Measurements from ENCODE around the gene DPP3. TPM values are rescaled to one million over a fixed set of nuclear protein-coding genes. Genes with fewer than 3 reads are reported as not detected.
"Not testable (repeated sequence)": the region's sequence is repeated elsewhere in the genome, so short reads cannot be mapped to it uniquely, and the experiment has no call there.

Gene DPP3
- total RNA-seq, 4 donors from 2014 or later = 17.8 to 33.3 (median 20.2) TPM

- Histone ChIP-seq H3K27me3 (no peaks in the 10 kb centered on the region), H3K4me1 (peaks cover 28 to 38% (median 34%) of the 10 kb centered on the region in 4 donors), H3K36me3 (peaks cover 0 to 61% (median 46%) of the 10 kb centered on the region in 4 donors), H3K9me3 (no peaks in the 10 kb centered on the region), H3K27ac (replicated peaks in 1 of 4) (no peak overlapping the region), H3K4me3 (no peak overlapping the region)
- 95% methylated on average over 4 of the region's 4 CpGs for WGBS
- no peak for DNase-seq (ENCODE audit: extremely low spot score)
- TF ChIP-seq POLR2A (IDR thresholded peaks at IDR 0.05; ENCODE audit: low read depth) (no peak), CTCF (IDR thresholded peaks at IDR 0.05) (no peak), EP300 (IDR thresholded peaks at IDR 0.05) (no peak), POLR2AphosphoS5 (IDR thresholded peaks at IDR 0.05) (no peak)
- intact Hi-C loops (cut with DNase I) = no loop called here
These were observed 61.7 kb downstream of the DPP3 start for GRCh38 chr11:66541892-66542291.

GRCh38 chr11:66542362-66542761, 62.1 kb downstream of the DPP3 start:
- 71% methylated on average over 10 of the region's 10 CpGs for WGBS
- no peak for DNase-seq (ENCODE audit: extremely low spot score)
- H3K27me3 ChIP-seq = no peaks in the 10 kb centered on the region
- TF ChIP-seq POLR2A (IDR thresholded peaks at IDR 0.05; ENCODE audit: low read depth) = no peak
- no peak for TF ChIP-seq CTCF (IDR thresholded peaks at IDR 0.05)
- TF ChIP-seq POLR2AphosphoS5 (IDR thresholded peaks at IDR 0.05) = no peak
- no peak for TF ChIP-seq EP300 (IDR thresholded peaks at IDR 0.05)
- H3K4me3 ChIP-seq = no peak overlapping the region
- no peak overlapping the region for H3K27ac ChIP-seq (replicated peaks in 1 of 4)
- H3K4me1 ChIP-seq = peaks cover 28 to 40% (median 38%) of the 10 kb centered on the region in 4 donors
- H3K9me3 ChIP-seq = no peaks in the 10 kb centered on the region
- H3K36me3 ChIP-seq = peaks cover 0 to 56% (median 41%) of the 10 kb centered on the region in 4 donors
- intact Hi-C loops (cut with DNase I) = no loop called here

DNA sequence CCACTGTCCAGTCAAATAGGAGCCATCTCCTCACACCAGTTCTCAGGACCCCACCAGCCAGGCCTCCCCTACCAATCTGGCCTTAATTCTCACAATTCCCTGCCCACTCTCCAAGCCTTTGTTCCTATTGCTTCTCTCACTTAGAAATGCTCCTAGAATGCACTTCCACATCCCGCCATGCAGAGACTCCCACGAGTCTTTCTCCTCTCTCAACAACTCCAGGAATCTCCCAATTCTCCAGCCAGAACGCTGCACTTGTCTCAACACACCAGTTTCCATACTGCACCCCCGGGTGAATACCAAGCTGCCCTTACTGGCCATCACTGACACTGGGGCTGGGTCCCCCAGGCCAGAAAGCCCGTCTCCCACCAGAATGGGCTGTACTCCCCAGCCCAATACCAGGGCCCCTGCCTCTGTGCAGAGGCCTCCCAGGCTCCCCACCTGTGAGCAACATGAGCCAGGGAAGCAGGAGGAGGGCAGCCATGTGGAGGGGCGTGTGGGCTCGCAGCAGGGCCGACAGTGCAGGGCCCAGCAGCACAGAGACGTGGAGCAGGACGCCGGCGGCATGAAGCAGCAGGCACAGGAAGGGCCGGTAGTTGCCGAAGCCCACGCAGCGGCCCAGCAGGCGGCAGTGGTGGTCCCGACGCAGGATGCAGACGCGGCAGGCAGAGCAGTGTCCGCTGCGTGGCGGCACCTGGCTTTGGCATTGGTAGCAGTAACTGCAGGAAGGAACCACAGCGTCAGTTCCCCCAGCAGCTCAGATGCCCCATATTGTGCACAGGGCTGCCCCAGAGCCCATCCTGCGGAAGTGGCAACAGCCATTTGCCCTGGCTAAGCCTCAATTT, 63.3 kb downstream of the DPP3 start:
- peak overlapping the region in 3 of 4 donors; percentile 16 to 56 (median 31) for H3K27ac ChIP-seq (replicated peaks in 1 of 4)

GRCh38 chr11:66544952-66545351, 64.7 kb downstream of the DPP3 start:
- H3K4me1 ChIP-seq = peaks cover 28 to 48% (median 38%) of the 10 kb centered on the region in 4 donors
- H3K27ac ChIP-seq (replicated peaks in 1 of 4); DNase-seq (ENCODE audit: extremely low spot score); H3K9me3 ChIP-seq; H3K27me3 ChIP-seq; intact Hi-C loops (cut with DNase I): not testable (repeated sequence)
- H3K4me3 ChIP-seq = peak overlapping the region; percentile 78 to 83 (median 82)
- H3K36me3 ChIP-seq = peaks cover 0 to 36% (median 25%) of the 10 kb centered on the region in 4 donors
- WGBS = 70% methylated on average over 14 of the region's 14 CpGs

More for the DNA sequence above, 63.3 kb downstream of the DPP3 start:
- Histone ChIP-seq H3K4me3 (peak overlapping the region in 1 of 4 donors; percentile 3), H3K9me3 (no peaks in the 10 kb centered on the region), H3K27me3 (no peaks in the 10 kb centered on the region), H3K4me1 (peaks cover 28 to 48% (median 38%) of the 10 kb centered on the region in 4 donors), H3K36me3 (peaks cover 0 to 50% (median 40%) of the 10 kb centered on the region in 4 donors)
- intact Hi-C loops (cut with DNase I) = no loop called here
- no peak for DNase-seq (ENCODE audit: extremely low spot score)
- TF ChIP-seq CTCF (IDR thresholded peaks at IDR 0.05) (peak; percentile 19 to 49 (median 29)), POLR2A (IDR thresholded peaks at IDR 0.05; ENCODE audit: low read depth) (no peak), POLR2AphosphoS5 (IDR thresholded peaks at IDR 0.05) (peak in 1 of 2 donors; percentile 43)
- 50% methylated on average over 8 of the region's 26 CpGs for WGBS

DNA sequence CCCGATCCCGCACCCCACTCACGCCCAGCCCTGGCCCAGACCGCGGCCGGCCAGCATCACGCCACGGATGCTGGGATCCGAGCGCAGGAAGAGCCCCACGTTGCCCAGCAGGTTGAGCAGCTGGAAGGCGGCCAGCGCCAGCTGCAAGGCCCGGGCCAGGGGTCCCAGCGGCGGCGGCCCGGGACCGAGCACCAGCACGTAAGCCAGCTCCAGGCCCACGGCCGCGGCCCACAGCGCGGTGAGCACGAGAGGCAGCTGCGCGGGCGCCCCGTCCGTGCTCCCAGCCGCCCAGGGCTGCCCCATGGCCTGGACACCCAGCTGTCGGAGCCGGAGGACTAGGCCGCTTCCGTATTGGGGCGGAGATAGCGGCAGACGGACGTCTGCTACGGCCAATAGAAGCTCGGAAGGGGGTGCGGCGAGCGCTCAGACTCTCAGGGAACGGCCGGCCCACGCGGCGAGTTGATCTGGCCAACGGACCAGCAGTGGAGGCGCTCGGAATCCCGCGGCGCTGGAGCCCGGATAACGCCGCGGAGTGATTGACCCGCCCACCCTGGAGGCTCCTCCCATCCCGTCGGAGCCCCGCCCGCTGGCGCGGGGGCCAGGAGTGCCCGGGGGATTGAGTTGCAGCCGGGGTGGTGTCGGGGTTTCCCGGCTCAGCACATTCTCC, 65.6 kb downstream of the DPP3 start, which contains the start of gene ZDHHC24:
TSS of gene ZDHHC24 (minus strand) at position 348 of the 667 bp plus-strand sequence. CDS start at position 303, 45 bp downstream.
- peak; percentile 84 for TF ChIP-seq POLR2AphosphoS5 (IDR thresholded peaks at IDR 0.05)
- no peak for TF ChIP-seq POLR2A (IDR thresholded peaks at IDR 0.05; ENCODE audit: low read depth)
- H3K4me1 ChIP-seq = peaks cover 28 to 48% (median 38%) of the 10 kb centered on the region in 4 donors

More for the DNA sequence above, 65.6 kb downstream of the DPP3 start, which contains the start of gene ZDHHC24:
- DNase-seq (ENCODE audit: extremely low spot score) = peak; percentile 98
- no peaks in the 10 kb centered on the region for H3K9me3 ChIP-seq
- H3K27ac ChIP-seq (replicated peaks in 1 of 4) = peak within 1 kb of the TSS; percentile 78 to 87 (median 85)
- H3K36me3 ChIP-seq = peaks cover 0 to 28% (median 24%) of the 10 kb centered on the region in 4 donors
- peak within 1 kb of the TSS; percentile 78 to 83 (median 82) for H3K4me3 ChIP-seq
- intact Hi-C loops (cut with DNase I) = no loop called here
- no peaks in the 10 kb centered on the region for H3K27me3 ChIP-seq
- 2% methylated on average over 8 of the region's 71 CpGs for WGBS

Data from esophagus muscularis mucosa (tissue), 4 donors.